ENCODE results near the gene SORCS2. TPM values are rescaled to one million over a fixed set of nuclear protein-coding genes. Genes with fewer than 3 reads are reported as not detected.

SORCS2 gene
- total RNA-seq, 2 donors from 2014 or later = 0.68 to 0.92 TPM

- ATAC-seq (ENCODE audit: insufficient number of reproducible peaks, low FRiP score, low read depth) = no peak
- Histone ChIP-seq H3K27me3 (replicated peaks; ENCODE audit: insufficient read depth) (no peaks in the 10 kb centered on the region), H3K36me3 (no peaks in the 10 kb centered on the region), H3K4me3 (no peak overlapping the region), H3K4me1 (ENCODE audit: control insufficient read depth in 1 of 2, low read depth in 2 of 2) (no peaks in the 10 kb centered on the region), H3K27ac (no peak overlapping the region), H3K9me3 (no peaks in the 10 kb centered on the region)
- TF ChIP-seq CTCF (IDR thresholded peaks at IDR 0.05) = no peak
- DNase-seq (ENCODE audit: low spot score) = no peak
Measured at GRCh38 chr4:7170012-7170411, 22.3 kb upstream of the SORCS2 start.

GRCh38 chr4:7171191-7171900 lies 21.0 kb upstream of the SORCS2 start:
- H3K36me3 ChIP-seq = no peaks in the 10 kb centered on the region
- no peak for DNase-seq (ENCODE audit: low spot score)
- no peaks in the 10 kb centered on the region for H3K9me3 ChIP-seq
- no peak for ATAC-seq (ENCODE audit: insufficient number of reproducible peaks, low FRiP score, low read depth)
- no peak overlapping the region for H3K4me3 ChIP-seq
- no peaks in the 10 kb centered on the region for H3K27me3 ChIP-seq (replicated peaks; ENCODE audit: insufficient read depth)
- no peak for TF ChIP-seq CTCF (IDR thresholded peaks at IDR 0.05)
- H3K4me1 ChIP-seq (ENCODE audit: control insufficient read depth in 1 of 2, low read depth in 2 of 2) = no peaks in the 10 kb centered on the region
- H3K27ac ChIP-seq = no peak overlapping the region

- DNase-seq (ENCODE audit: low spot score) (no peak), ATAC-seq (ENCODE audit: insufficient number of reproducible peaks, low FRiP score, low read depth) (no peak)
- no peak overlapping the region for H3K27ac ChIP-seq
- no peaks in the 10 kb centered on the region for H3K36me3 ChIP-seq
- H3K9me3 ChIP-seq = no peaks in the 10 kb centered on the region
- H3K4me3 ChIP-seq = no peak overlapping the region
- TF ChIP-seq CTCF (IDR thresholded peaks at IDR 0.05) = no peak
- no peaks in the 10 kb centered on the region for H3K27me3 ChIP-seq (replicated peaks; ENCODE audit: insufficient read depth)
- no peaks in the 10 kb centered on the region for H3K4me1 ChIP-seq (ENCODE audit: control insufficient read depth in 1 of 2, low read depth in 2 of 2)
Measured at GRCh38 chr4:7172508-7172907, 19.8 kb upstream of the SORCS2 start.

- no peak for ATAC-seq (ENCODE audit: insufficient number of reproducible peaks, low FRiP score, low read depth)
- Histone ChIP-seq H3K9me3 (no peaks in the 10 kb centered on the region), H3K4me3 (no peak overlapping the region), H3K27me3 (replicated peaks; ENCODE audit: insufficient read depth) (no peaks in the 10 kb centered on the region), H3K36me3 (no peaks in the 10 kb centered on the region), H3K4me1 (ENCODE audit: control insufficient read depth in 1 of 2, low read depth in 2 of 2) (no peaks in the 10 kb centered on the region), H3K27ac (no peak overlapping the region)
- no peak for TF ChIP-seq CTCF (IDR thresholded peaks at IDR 0.05)
- DNase-seq (ENCODE audit: low spot score) = no peak
Measured at GRCh38 chr4:7172946-7173345, 19.4 kb upstream of the SORCS2 start.

GRCh38 chr4:7173841-7174449 lies 18.4 kb upstream of the SORCS2 start:
- Histone ChIP-seq H3K4me3 (no peak overlapping the region), H3K4me1 (ENCODE audit: control insufficient read depth in 1 of 2, low read depth in 2 of 2) (no peaks in the 10 kb centered on the region), H3K27ac (no peak overlapping the region), H3K27me3 (replicated peaks; ENCODE audit: insufficient read depth) (no peaks in the 10 kb centered on the region), H3K9me3 (peaks cover 1% of the 10 kb centered on the region), H3K36me3 (no peaks in the 10 kb centered on the region)
- DNase-seq (ENCODE audit: low spot score) (no peak), ATAC-seq (ENCODE audit: insufficient number of reproducible peaks, low FRiP score, low read depth) (no peak)
- no peak for TF ChIP-seq CTCF (IDR thresholded peaks at IDR 0.05)
